Loucy (cell line): ENCODE results near the gene ZNF358.

Source experiments
- CTCF ChIP-seq: fragments of 200-600 bp; sonication (generic); conservative IDR thresholded peaks from 2 replicates; pipeline ENCODE4 v1.5.1; 2014; ENCODE audit warnings: mild to moderate bottlenecking, antibody characterized with exemption, low read length
- EZH2phosphoT487 ChIP-seq: fragments of 200-600 bp; IDR thresholded peaks from 2 replicates; pipeline ENCODE4 v1.6.1; 2018; ENCODE audit warnings: antibody characterized with exemption, mild to moderate bottlenecking, moderate library complexity, borderline replicate concordance

GRCh38 chr19:7509625-7510024 lies 6.3 kb upstream of the ZNF358 start:
- TF ChIP-seq CTCF (no peak), EZH2phosphoT487 (no peak)
